ENCODE results near the gene SUB1.

The SUB1 gene

DNA sequence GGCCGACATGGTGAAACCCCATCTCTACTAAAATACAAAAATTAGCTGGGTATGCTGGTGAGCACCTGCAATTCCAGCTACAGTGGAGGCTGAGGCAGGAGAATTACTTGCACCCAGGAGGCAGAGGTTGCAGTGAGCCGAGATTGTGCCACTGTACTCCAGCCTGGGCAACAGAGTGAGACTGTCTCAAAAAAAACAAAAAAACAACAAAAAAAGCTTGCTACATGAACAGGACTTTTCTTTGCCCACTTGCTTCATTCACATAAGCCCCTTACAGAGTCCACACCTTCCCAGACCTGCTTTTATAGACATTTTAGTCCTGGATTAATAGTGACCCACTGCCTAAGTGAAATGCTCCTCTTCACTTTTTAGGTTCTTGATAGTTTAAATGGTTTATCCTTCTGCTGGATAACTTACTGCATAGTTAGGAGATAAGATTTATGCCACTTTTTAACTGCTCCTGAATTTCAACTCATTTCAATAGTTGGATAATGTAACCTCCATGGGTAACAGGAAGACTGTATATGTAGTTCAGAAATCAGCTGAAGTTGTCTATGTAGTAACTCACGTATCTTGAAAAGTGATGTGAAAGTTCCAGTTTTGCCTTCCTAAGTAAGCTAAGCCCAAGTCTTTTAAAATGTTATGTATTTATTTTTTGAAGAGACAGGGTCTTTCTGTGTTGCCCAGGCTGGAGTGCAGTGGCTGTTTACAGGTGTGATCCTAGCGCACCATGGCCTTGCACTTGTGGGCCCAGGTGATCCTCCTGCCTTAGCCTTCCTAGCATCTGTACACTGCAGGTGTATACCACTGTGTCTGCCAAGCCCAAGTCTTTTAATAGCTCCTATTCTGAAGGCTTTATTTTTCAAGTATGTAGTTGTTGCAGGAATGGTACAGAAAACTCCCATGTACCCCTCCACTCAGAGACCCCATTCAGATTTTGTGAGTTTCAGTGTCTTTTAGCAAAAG is 19.7 kb downstream of the SUB1 start:
- Histone ChIP-seq H3K4ac (ENCODE audit: low read depth, low read length) (no peak overlapping the region), H3K27ac (ENCODE audit: low read depth, low read length) (no peak overlapping the region), H3K23ac (ENCODE audit: low read length) (no peak overlapping the region), H4K8ac (ENCODE audit: low read depth, low read length) (no peak overlapping the region), H3K36me3 (ENCODE audit: control insufficient read depth, insufficient read depth, low read length) (no peaks in the 10 kb centered on the region), H2BK15ac (replicated peaks; ENCODE audit: low read depth) (no peak overlapping the region), H3K27me3 (ENCODE audit: insufficient read depth, low read length, poor library complexity) (no peaks in the 10 kb centered on the region), H3K79me1 (ENCODE audit: low read length) (no peaks in the 10 kb centered on the region), H2BK5ac (ENCODE audit: low read length) (no peak overlapping the region), H2AK5ac (ENCODE audit: low read length) (no peak overlapping the region), H3K79me2 (ENCODE audit: control insufficient read depth, insufficient read depth, low read length) (no peaks in the 10 kb centered on the region), H3K4me1 (ENCODE audit: control insufficient read depth, low read depth, low read length) (no peaks in the 10 kb centered on the region), H2BK120ac (ENCODE audit: low read depth, low read length) (no peak overlapping the region), H3K56ac (ENCODE audit: low read length) (no peak overlapping the region), H3K4me2 (ENCODE audit: low read length) (no peak overlapping the region), H3K9ac (ENCODE audit: low read length) (no peak overlapping the region), H4K5ac (ENCODE audit: low read length) (no peak overlapping the region), H3K4me3 (ENCODE audit: low read length) (no peak overlapping the region), H3K18ac (ENCODE audit: low read length) (no peak overlapping the region)
- WGBS (ENCODE audit: extremely low coverage, insufficient coverage, low lambda C conversion rate) = no CpG with 5 or more reads among the region's 4 CpGs
- DNase-seq = no peak

DNA sequence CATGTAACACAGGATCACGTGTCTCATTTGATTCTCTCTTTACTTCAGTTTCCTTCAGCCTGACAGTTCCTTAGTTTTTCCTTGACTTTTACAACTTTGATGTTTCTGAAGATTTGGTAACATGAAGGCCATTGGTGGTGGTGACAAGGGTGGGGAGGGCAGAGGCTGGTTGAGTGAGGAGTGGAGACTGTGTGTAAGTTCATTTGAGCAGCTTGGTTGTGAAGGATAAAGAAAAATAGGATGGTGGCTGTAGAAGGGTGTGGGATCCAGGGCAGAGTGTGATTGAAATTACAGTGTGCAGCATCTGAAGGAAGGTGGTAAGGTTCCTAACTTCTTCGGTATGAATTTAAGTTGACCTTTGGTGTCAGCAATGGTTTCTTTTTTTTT is 20.4 kb downstream of the SUB1 start:
- Histone ChIP-seq H3K79me1 (ENCODE audit: low read length) (no peaks in the 10 kb centered on the region), H3K4me1 (ENCODE audit: control insufficient read depth, low read depth, low read length) (no peaks in the 10 kb centered on the region), H3K27me3 (ENCODE audit: insufficient read depth, low read length, poor library complexity) (no peaks in the 10 kb centered on the region), H3K18ac (ENCODE audit: low read length) (no peak overlapping the region), H3K36me3 (ENCODE audit: control insufficient read depth, insufficient read depth, low read length) (no peaks in the 10 kb centered on the region), H2BK5ac (ENCODE audit: low read length) (no peak overlapping the region), H2BK120ac (ENCODE audit: low read depth, low read length) (no peak overlapping the region), H2BK15ac (replicated peaks; ENCODE audit: low read depth) (no peak overlapping the region), H3K56ac (ENCODE audit: low read length) (no peak overlapping the region), H3K4me2 (ENCODE audit: low read length) (no peak overlapping the region), H3K4ac (ENCODE audit: low read depth, low read length) (no peak overlapping the region), H3K4me3 (ENCODE audit: low read length) (no peak overlapping the region), H2AK5ac (ENCODE audit: low read length) (no peak overlapping the region), H4K8ac (ENCODE audit: low read depth, low read length) (no peak overlapping the region), H3K27ac (ENCODE audit: low read depth, low read length) (no peak overlapping the region), H3K9ac (ENCODE audit: low read length) (no peak overlapping the region), H4K5ac (ENCODE audit: low read length) (no peak overlapping the region), H3K79me2 (ENCODE audit: control insufficient read depth, insufficient read depth, low read length) (no peaks in the 10 kb centered on the region), H3K23ac (ENCODE audit: low read length) (no peak overlapping the region)
- WGBS (ENCODE audit: extremely low coverage, insufficient coverage, low lambda C conversion rate) = no CpG with 5 or more reads among the region's 2 CpGs
- no peak for DNase-seq

DNA sequence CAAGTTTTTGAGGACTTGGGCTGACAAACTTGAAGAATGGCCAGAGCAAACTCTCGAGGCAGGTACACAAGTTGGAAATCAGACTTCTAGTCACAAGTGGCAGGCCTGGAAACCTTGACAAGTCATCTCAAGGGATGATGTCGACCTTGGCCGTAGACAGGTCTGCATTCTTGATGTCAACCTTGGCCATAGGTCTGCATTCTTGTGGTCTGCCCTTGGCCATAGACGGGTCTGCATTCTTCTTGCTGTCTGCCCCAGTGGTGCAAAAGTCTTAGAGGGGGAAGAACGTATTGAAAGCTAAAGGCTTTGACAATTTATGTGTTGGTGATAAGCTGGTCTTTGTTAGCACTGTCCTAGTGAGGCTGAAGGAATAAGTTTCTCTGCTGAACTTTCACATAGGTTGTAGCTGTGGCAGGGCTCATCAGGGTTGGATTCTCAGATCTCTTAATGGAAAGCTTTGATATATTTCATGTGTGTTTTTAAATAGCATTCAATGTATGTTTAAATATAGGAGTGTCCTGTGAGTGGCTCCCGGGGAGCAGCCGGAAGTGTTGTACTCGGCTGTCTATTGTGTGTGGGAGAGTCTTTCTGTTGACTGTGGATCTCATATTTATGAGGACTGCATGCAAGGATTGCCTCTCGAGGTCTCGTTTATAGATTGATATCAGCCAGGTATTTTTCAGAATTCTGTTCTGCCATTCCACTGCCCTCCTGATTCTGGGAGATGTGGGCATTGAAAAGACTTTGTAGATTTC is 27.0 kb downstream of the SUB1 start:
- Histone ChIP-seq H3K23ac (ENCODE audit: low read length) (no peak overlapping the region), H2BK120ac (ENCODE audit: low read depth, low read length) (no peak overlapping the region), H3K18ac (ENCODE audit: low read length) (no peak overlapping the region), H3K4me1 (ENCODE audit: control insufficient read depth, low read depth, low read length) (no peaks in the 10 kb centered on the region), H3K79me2 (ENCODE audit: control insufficient read depth, insufficient read depth, low read length) (no peaks in the 10 kb centered on the region), H3K56ac (ENCODE audit: low read length) (no peak overlapping the region), H3K4me2 (ENCODE audit: low read length) (no peak overlapping the region), H3K27ac (ENCODE audit: low read depth, low read length) (no peak overlapping the region), H3K9ac (ENCODE audit: low read length) (no peak overlapping the region), H3K36me3 (ENCODE audit: control insufficient read depth, insufficient read depth, low read length) (no peaks in the 10 kb centered on the region), H2BK5ac (ENCODE audit: low read length) (no peak overlapping the region), H4K5ac (ENCODE audit: low read length) (no peak overlapping the region), H3K4me3 (ENCODE audit: low read length) (no peak overlapping the region), H3K79me1 (ENCODE audit: low read length) (no peaks in the 10 kb centered on the region), H3K27me3 (ENCODE audit: insufficient read depth, low read length, poor library complexity) (no peaks in the 10 kb centered on the region), H3K4ac (ENCODE audit: low read depth, low read length) (no peak overlapping the region), H2AK5ac (ENCODE audit: low read length) (no peak overlapping the region), H4K8ac (ENCODE audit: low read depth, low read length) (no peak overlapping the region), H2BK15ac (replicated peaks; ENCODE audit: low read depth) (no peak overlapping the region)
- DNase-seq = peak; percentile 82
- WGBS (ENCODE audit: extremely low coverage, insufficient coverage, low lambda C conversion rate) = no CpG with 5 or more reads among the region's 10 CpGs

DNA sequence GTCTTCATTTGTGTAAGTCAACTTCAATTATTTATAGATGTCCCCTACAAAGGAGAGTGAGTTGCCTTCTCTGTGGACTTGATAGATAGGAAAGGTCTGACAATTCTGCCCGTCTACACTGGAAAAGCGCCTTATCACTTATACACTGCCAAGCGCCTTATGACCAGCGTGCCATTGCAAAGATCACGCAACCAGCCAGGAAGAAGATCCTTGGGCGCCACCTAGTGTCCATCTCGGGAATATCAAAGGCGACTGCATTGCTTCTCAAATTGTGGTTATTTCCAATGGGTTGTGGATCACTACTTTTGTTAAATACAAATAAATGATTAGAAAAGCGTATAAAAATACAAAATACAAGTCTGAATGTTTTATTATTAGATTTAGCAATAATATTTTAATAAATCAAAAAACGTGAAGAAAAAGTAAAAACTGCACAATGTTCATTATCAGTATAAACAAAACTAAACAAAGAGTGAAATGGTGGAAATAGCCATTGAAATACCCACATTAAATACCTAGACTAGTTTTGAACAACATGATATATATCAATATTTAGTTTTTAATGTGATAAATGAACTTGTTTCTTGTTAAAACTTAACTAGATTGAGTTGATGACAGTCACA is 27.8 kb downstream of the SUB1 start:
- Histone ChIP-seq H3K79me1 (ENCODE audit: low read length) (no peaks in the 10 kb centered on the region), H2BK5ac (ENCODE audit: low read length) (no peak overlapping the region), H3K79me2 (ENCODE audit: control insufficient read depth, insufficient read depth, low read length) (no peaks in the 10 kb centered on the region), H3K4me1 (ENCODE audit: control insufficient read depth, low read depth, low read length) (no peaks in the 10 kb centered on the region), H2BK15ac (replicated peaks; ENCODE audit: low read depth) (no peak overlapping the region), H3K27me3 (ENCODE audit: insufficient read depth, low read length, poor library complexity) (no peaks in the 10 kb centered on the region), H3K18ac (ENCODE audit: low read length) (no peak overlapping the region), H4K8ac (ENCODE audit: low read depth, low read length) (no peak overlapping the region), H2AK5ac (ENCODE audit: low read length) (no peak overlapping the region), H3K4me3 (ENCODE audit: low read length) (no peak overlapping the region), H3K4ac (ENCODE audit: low read depth, low read length) (no peak overlapping the region), H3K9ac (ENCODE audit: low read length) (no peak overlapping the region), H2BK120ac (ENCODE audit: low read depth, low read length) (no peak overlapping the region), H3K27ac (ENCODE audit: low read depth, low read length) (no peak overlapping the region), H3K36me3 (ENCODE audit: control insufficient read depth, insufficient read depth, low read length) (no peaks in the 10 kb centered on the region), H3K4me2 (ENCODE audit: low read length) (no peak overlapping the region), H4K5ac (ENCODE audit: low read length) (no peak overlapping the region), H3K56ac (ENCODE audit: low read length) (no peak overlapping the region), H3K23ac (ENCODE audit: low read length) (no peak overlapping the region)
- DNase-seq = peak; percentile 79
- no CpG with 5 or more reads among the region's 10 CpGs for WGBS (ENCODE audit: extremely low coverage, insufficient coverage, low lambda C conversion rate)

DNA sequence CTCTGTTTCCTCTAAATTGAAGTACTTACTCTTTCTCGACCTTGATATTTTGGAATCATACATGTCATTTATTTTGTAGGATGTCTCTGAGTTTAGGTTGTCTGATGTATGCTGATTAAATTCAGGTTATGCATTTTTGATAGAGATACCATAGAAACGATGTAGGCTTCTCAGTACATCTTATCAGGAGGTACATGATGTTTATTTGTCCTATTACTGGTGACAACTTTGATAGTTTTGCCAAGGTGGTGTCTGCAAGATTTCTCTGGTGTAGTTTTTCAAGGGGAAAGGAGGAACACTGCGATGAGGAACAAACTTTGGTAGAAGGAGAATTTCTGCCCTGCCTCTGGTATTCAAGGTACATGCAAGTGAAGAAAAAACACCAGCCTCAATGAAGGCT is 29.9 kb downstream of the SUB1 start:
- Histone ChIP-seq H4K5ac (ENCODE audit: low read length) (no peak overlapping the region), H3K79me1 (ENCODE audit: low read length) (no peaks in the 10 kb centered on the region), H3K4me2 (ENCODE audit: low read length) (no peak overlapping the region), H2AK5ac (ENCODE audit: low read length) (no peak overlapping the region), H4K8ac (ENCODE audit: low read depth, low read length) (no peak overlapping the region), H3K4me1 (ENCODE audit: control insufficient read depth, low read depth, low read length) (no peaks in the 10 kb centered on the region), H3K79me2 (ENCODE audit: control insufficient read depth, insufficient read depth, low read length) (no peaks in the 10 kb centered on the region), H3K9ac (ENCODE audit: low read length) (no peak overlapping the region), H3K27ac (ENCODE audit: low read depth, low read length) (no peak overlapping the region), H3K56ac (ENCODE audit: low read length) (no peak overlapping the region), H3K18ac (ENCODE audit: low read length) (no peak overlapping the region), H3K23ac (ENCODE audit: low read length) (no peak overlapping the region), H2BK120ac (ENCODE audit: low read depth, low read length) (no peak overlapping the region), H2BK5ac (ENCODE audit: low read length) (no peak overlapping the region), H3K36me3 (ENCODE audit: control insufficient read depth, insufficient read depth, low read length) (no peaks in the 10 kb centered on the region), H2BK15ac (replicated peaks; ENCODE audit: low read depth) (no peak overlapping the region), H3K27me3 (ENCODE audit: insufficient read depth, low read length, poor library complexity) (no peaks in the 10 kb centered on the region), H3K4me3 (ENCODE audit: low read length) (no peak overlapping the region), H3K4ac (ENCODE audit: low read depth, low read length) (no peak overlapping the region)
- WGBS (ENCODE audit: extremely low coverage, insufficient coverage, low lambda C conversion rate) = no CpG with 5 or more reads among the region's 3 CpGs
- DNase-seq = no peak

All from mesendoderm (in vitro differentiated cells).